GM06990 (cell line): Measurements from ENCODE around the gene PARK7.

ENCODE experiments used
- DNase-seq: peaks from one replicate; pipeline ENCODE4 v3.0.0-alpha.2; 2011; ENCODE audit not compliant: insufficient read length; ENCODE audit errors: extremely low read depth
- H3K27me3 ChIP-seq: replicated peaks from 2 replicates; pipeline ENCODE4 v1.6.0; 2011; ENCODE audit warnings: low read length; ENCODE audit not compliant: control insufficient read depth, insufficient read depth
- H3K36me3 ChIP-seq: 2 replicates; pipeline ENCODE4 v1.5.1; 2011; ENCODE audit warnings: low read length; ENCODE audit not compliant: control insufficient read depth, insufficient read depth
- H3K4me3 ChIP-seq: replicated peaks from 2 replicates; pipeline ENCODE4 v1.5.1; 2011; ENCODE audit warnings: low read depth, mild to moderate bottlenecking, control low read depth, low read length
- TF ChIP-seq, protein P1 (sequence below): IDR thresholded peaks from 2 replicates; pipeline ENCODE4 v1.5.1; 2011; ENCODE audit warnings: low read length, control low read depth, mild to moderate bottlenecking, inconsistent platforms; ENCODE audit not compliant: insufficient read depth, poor library complexity, severe bottlenecking

PARK7 gene

DNA sequence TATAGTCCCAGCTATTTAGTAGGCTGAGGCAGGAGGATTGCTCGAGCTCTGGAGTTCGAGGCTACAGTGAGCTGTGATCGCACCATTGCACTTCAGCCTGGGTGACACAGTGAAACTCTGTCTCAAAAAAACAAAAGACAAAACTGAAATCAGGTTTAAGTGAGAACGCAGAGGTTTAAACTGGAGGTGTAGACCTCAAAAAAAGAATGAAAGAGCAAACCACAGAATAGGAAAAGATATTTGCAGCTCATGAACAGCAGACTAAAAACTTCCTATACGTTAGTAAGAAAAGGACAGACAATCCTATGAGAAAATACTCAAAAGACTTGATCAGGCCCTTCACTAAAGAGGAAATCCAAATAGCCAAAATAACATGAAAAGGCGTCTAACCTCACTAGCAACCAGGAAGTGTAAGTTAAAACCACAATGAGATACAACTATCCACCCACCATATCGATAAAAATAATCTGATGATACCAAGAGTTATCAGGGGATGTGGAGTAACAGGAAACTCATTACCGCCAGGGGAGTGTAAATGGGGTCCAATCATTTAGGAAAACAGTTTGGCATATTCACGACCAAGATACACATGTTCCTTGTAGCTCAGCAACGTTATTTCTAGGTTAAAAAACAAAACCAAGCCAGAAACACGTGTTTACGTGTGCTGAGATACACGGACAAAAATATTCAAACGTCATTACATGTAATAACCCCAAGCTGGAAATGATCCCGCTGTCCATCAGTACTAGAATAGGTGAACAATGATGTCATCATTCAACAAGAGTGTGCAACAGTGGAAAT, 30.7 kb upstream of the PARK7 start:
- no peak for DNase-seq
- Histone ChIP-seq H3K27me3 (no peaks in the 10 kb centered on the region), H3K36me3 (no peaks in the 10 kb centered on the region), H3K4me3 (no peak overlapping the region)
- TF ChIP-seq, protein P1, sequence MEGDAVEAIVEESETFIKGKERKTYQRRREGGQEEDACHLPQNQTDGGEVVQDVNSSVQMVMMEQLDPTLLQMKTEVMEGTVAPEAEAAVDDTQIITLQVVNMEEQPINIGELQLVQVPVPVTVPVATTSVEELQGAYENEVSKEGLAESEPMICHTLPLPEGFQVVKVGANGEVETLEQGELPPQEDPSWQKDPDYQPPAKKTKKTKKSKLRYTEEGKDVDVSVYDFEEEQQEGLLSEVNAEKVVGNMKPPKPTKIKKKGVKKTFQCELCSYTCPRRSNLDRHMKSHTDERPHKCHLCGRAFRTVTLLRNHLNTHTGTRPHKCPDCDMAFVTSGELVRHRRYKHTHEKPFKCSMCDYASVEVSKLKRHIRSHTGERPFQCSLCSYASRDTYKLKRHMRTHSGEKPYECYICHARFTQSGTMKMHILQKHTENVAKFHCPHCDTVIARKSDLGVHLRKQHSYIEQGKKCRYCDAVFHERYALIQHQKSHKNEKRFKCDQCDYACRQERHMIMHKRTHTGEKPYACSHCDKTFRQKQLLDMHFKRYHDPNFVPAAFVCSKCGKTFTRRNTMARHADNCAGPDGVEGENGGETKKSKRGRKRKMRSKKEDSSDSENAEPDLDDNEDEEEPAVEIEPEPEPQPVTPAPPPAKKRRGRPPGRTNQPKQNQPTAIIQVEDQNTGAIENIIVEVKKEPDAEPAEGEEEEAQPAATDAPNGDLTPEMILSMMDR = no peak

DNA sequence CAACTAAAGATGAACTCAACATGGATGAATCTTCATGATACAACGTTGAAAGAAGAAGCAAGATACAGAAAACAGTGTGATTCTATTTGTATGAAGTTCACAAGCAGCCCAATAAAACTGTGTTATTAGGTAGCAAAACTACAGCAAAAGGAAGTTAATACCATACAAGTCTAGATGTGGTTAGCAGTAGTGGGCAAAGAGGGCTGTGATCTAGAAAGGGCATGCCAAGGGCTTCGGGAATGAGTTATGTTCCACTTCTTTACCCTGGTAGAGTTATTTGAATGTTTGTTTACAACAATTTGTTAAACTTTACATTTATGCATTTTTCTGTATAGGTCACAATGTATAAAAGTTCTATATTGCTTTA, 30.1 kb upstream of the PARK7 start:
- Histone ChIP-seq H3K27me3 (no peaks in the 10 kb centered on the region), H3K4me3 (no peak overlapping the region), H3K36me3 (no peaks in the 10 kb centered on the region)
- DNase-seq = no peak
- TF ChIP-seq, protein P1 = no peak

DNA sequence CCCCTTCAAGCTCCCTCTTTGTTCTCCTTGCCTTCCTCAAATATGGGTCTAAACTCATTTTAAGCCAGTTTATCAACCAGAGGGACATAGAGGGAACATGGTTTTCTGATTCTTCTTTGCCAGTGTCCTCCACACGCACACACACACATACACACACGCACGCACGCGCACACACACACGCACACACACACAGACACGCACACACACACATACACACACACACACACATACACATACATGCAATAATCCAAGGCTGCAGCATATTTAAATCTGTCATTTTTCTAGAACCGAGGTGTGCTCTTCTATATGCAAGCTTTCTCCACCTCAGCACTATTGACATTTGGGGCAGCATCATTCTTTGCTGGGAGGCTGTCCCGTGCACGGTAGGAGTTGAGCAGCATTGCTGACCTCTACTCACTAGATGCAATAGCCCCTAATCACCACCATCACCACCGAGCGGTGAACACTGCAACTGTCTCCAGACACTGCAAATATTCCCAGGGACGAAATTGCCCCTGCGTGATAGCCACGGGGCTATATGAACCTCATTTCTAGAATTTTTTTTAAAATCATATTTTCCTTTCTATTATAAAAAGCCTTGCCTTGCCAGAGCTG, 28.9 kb upstream of the PARK7 start:
- H3K4me3 ChIP-seq = no peak overlapping the region

DNA sequence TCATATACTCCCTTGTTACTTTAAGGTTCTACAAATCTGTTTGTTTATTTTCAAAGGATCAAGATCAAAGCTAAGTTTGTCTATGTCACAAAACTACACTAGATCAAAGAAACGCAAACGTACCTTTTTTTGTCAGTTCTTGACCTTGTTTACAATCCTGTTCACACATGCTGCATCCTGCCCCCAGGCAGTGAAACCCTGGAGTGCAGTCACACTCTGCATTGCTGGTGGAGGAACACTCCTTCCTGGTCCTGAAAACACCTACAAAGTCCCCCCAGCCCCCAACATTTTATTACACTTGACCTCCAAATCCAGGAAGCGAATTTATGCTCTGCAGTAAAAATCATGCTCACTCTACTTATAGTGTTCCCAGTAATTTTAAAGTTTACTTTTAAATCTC, 23.4 kb upstream of the PARK7 start:
- H3K27me3 ChIP-seq = no peaks in the 10 kb centered on the region; the same call in 1 of the 2 replicates
- DNase-seq = no peak
- TF ChIP-seq, protein P1 = no peak
- H3K36me3 ChIP-seq = no peaks in the 10 kb centered on the region
- H3K4me3 ChIP-seq = no peak overlapping the region

More for the DNA sequence above, 28.9 kb upstream of the PARK7 start:
- Histone ChIP-seq H3K27me3 (no peaks in the 10 kb centered on the region), H3K36me3 (no peaks in the 10 kb centered on the region)
- TF ChIP-seq, protein P1 = no peak
- DNase-seq = no peak

DNA sequence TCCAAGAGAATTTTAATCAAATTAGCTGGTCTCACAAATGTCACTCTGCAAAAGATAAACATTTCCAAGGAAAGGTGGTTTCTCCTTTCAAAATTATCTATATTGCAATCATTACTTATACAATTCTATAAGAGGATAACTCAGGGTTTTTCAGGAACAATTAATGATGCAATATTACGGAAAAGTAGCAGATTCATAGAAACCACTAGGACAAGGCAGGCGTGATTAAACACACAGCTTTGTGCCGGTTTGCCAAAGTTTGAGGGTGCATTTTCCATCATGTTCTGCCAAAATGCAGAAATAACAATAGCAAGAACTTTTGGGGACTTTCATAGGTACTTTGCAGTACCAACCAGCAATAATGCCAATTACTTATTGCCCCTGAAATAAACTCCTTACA, 21.5 kb upstream of the PARK7 start:
- H3K27me3 ChIP-seq = no peaks in the 10 kb centered on the region; the same call in 1 of the 2 replicates
- H3K4me3 ChIP-seq = no peak overlapping the region; the same call in 1 of the 2 replicates
- TF ChIP-seq, protein P1 = no peak
- H3K36me3 ChIP-seq = no peaks in the 10 kb centered on the region
- no peak for DNase-seq
